ENCODE data around the gene PSTPIP1. TPM values are rescaled to one million over a fixed set of nuclear protein-coding genes. Genes with fewer than 3 reads are reported as not detected.

The PSTPIP1 gene
- polyA plus RNA-seq, 2 of the 4 experiments (the other 2 are of a cell fraction), result not detected

DNA sequence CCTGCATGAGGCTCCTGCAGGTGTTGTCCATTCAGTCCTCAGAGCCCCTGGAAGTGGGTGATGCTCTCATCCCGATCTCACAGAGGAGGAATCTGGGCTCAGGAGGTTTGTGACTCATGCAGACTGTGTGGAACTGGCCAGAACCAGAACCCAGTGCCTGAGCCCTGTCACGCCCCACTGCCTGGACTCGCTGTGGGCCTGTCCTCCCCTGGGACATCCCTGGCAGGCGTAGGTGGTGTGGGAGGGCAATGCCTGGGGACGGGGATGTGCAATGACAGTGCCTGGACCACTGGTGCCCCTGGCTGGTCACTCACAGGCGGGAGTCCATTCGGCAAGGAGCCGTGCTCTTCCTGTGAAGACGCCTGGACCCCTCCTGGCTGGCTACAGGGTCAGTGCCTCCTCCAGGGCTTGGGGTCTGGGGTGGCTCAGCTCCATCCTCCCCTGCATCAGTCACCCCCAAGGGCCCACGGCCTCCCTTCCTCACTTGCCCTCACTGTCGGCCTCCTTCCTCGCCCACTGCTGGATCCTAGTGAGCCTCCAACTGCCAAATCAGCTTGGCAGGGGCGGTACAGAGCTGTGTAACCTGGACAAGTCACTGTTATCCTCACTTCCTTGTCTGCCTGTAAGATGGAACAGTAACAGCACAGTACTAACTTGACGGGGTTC, 14.9 kb downstream of the PSTPIP1 start:
- 61% methylated on average over 12 of the region's 14 CpGs for whole genome bisulfite sequencing (ENCODE audit: missing lambda C conversion rate)
- ChIA-PET CTCF (interaction anchor here (1.6 to 5.9 kb wide), 2 partner anchors 15 to 534 kb away, joined by 5 to 50 read pairs; no protein-coding TSS in a partner anchor), POLR2A (no interaction called here)
- Histone ChIP-seq H3K27ac (no peak overlapping the region), H3K4me3 (no peak overlapping the region), H3K9me3 (no peaks in the 10 kb centered on the region), H3K4me1 (no peaks in the 10 kb centered on the region), H3K4me2 (no peak overlapping the region)
- ATAC-seq (peak; percentile 15 to 22; a peak in 3 of 6 replicates), DNase-seq (ENCODE audit: low read depth in 1 of 2, low spot score in 1 of 2) (no peak), FAIRE-seq (no peak)
- TF ChIP-seq HEYL (CRISPR knock-in tag; IDR thresholded peaks at IDR 0.05) (no peak), E2F6 (IDR thresholded peaks at IDR 0.05; ENCODE audit: borderline replicate concordance, low read depth) (no peak), PHF8 (IDR thresholded peaks at IDR 0.05; ENCODE audit: borderline replicate concordance, low read depth) (no peak), FOSB (CRISPR knock-in tag; IDR thresholded peaks at IDR 0.05) (no peak), FOXS1 (CRISPR knock-in tag; IDR thresholded peaks at IDR 0.05) (no peak), TFCP2L1 (CRISPR knock-in tag; IDR thresholded peaks at IDR 0.05) (no peak), ZNF302 (CRISPR knock-in tag; IDR thresholded peaks at IDR 0.05) (no peak), CTCF (IDR thresholded peaks at IDR 0.05) (no peak), MAZ (IDR thresholded peaks at IDR 0.05; ENCODE audit: borderline replicate concordance, low read depth, low read length) (no peak), JUN (IDR thresholded peaks at IDR 0.05) (no peak), RCOR1 (IDR thresholded peaks at IDR 0.05; ENCODE audit: low read depth, low read length) (no peak), ZFP36 (IDR thresholded peaks at IDR 0.05; ENCODE audit: borderline replicate concordance, partially characterized antibody) (no peak), KDM5A (IDR thresholded peaks at IDR 0.05) (no peak), ZSCAN20 (CRISPR knock-in tag; IDR thresholded peaks at IDR 0.05) (no peak), MYC (IDR thresholded peaks at IDR 0.05; ENCODE audit: borderline replicate concordance, low read length) (no peak)

DNA sequence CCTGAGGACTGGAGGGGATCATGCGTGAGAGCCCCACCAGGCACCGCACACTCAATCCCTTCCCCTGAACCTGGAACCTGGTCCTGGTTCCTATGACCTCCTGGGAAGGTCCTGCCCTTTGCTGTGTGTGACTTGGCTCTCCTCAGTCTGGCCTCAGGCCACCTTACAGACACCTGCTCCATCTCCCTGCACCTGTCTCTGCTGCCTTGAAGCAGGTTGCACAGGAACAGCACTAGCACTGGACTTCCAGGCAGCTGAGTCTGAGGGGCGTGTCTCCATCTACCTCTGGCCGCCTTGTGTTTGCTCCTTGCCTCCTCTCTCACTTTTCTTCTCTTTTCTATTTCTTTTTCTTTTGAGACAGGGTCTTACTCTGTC, 15.4 kb downstream of the PSTPIP1 start:
- no peaks in the 10 kb centered on the region for H3K4me1 ChIP-seq
- H3K4me2 ChIP-seq, result no peak overlapping the region
- no peaks in the 10 kb centered on the region for H3K9me3 ChIP-seq
- POLR2A ChIA-PET, result no interaction called here
- ATAC-seq (peak in 1 of 2 experiments; percentile 4; a peak in 3 of 6 replicates), FAIRE-seq (no peak), DNase-seq (ENCODE audit: low read depth in 1 of 2, low spot score in 1 of 2) (no peak)
- TF ChIP-seq POLR2A (IDR thresholded peaks at IDR 0.05; ENCODE audit: low read length) (no peak), MAX (IDR thresholded peaks at IDR 0.05) (no peak), CTCF (IDR thresholded peaks at IDR 0.05) (no peak), RFX5 (IDR thresholded peaks at IDR 0.05) (no peak), NPAS2 (CRISPR knock-in tag; IDR thresholded peaks at IDR 0.05; ENCODE audit: borderline replicate concordance) (no peak), EP300 (IDR thresholded peaks at IDR 0.05) (no peak), MYC (IDR thresholded peaks at IDR 0.05; ENCODE audit: borderline replicate concordance, low read length) (no peak)
- CTCF ChIA-PET, result interaction anchor here (1.6 to 5.9 kb wide), 2 partner anchors 14 to 533 kb away, joined by 5 to 50 read pairs; no protein-coding TSS in a partner anchor
- 79% methylated on average over 4 of the region's 4 CpGs for WGBS (ENCODE audit: missing lambda C conversion rate)
- no peak overlapping the region for H3K27ac ChIP-seq
- H3K4me3 ChIP-seq, result no peak overlapping the region
